Vagina (tissue), 2 donors: ENCODE measurements around the gene CFD.

Experiments used
- CTCF ChIP-seq, 3 experiments: fragments of 450-650 bp in 2 of 3; fragments of 200-600 bp in 1 of 3; sonication (generic) in 1 of 3; IDR thresholded peaks; one replicate each; pipeline ENCODE4 v1.5.1; 2017 to 2019; ENCODE audit warnings: antibody characterized with exemption in 3 of 3, mild to moderate bottlenecking in 2 of 3, moderate library complexity in 2 of 3
- POLR2A ChIP-seq, 2 donors: fragments of 450-650 bp; IDR thresholded peaks; one replicate each; pipeline ENCODE4 v1.6.1; 2017; ENCODE audit warnings: antibody characterized with exemption in 2 of 2, mild to moderate bottlenecking in 2 of 2, moderate library complexity in 2 of 2

GRCh38 chr19:829129-829758 lies 30.2 kb upstream of the CFD start:
- no peak for TF ChIP-seq CTCF (IDR thresholded peaks at IDR 0.05)
- TF ChIP-seq POLR2A (IDR thresholded peaks at IDR 0.05) = no peak
